ENCODE results near the gene LGALS3BP.

Gene LGALS3BP

GRCh38 chr17:78971756-78972506 lies 7.8 kb downstream of the LGALS3BP start:
- no peak for DNase-seq (ENCODE audit: low read depth, low spot score)
- no peak overlapping the region for H3K4me3 ChIP-seq (ENCODE audit: low read depth, low read length)
- in situ Hi-C loops (cut with HindIII; ENCODE audit: low sequenced_read_pairs): no loop called here
- no peak for TF ChIP-seq CTCF (IDR thresholded peaks at IDR 0.05; ENCODE audit: low read depth, low read length)

GRCh38 chr17:78970834-78971755 lies 8.6 kb downstream of the LGALS3BP start:
- peak; percentile 85 for TF ChIP-seq CTCF (IDR thresholded peaks at IDR 0.05; ENCODE audit: low read depth, low read length)
- in situ Hi-C loops (cut with HindIII; ENCODE audit: low sequenced_read_pairs): no loop called here
- no peak overlapping the region for H3K4me3 ChIP-seq (ENCODE audit: low read depth, low read length)
- DNase-seq (ENCODE audit: low read depth, low spot score): peak; percentile 71

GRCh38 chr17:78969865-78970264 lies 9.9 kb downstream of the LGALS3BP start:
- in situ Hi-C loops (cut with HindIII; ENCODE audit: low sequenced_read_pairs): no loop called here
- no peak for TF ChIP-seq CTCF (IDR thresholded peaks at IDR 0.05; ENCODE audit: low read depth, low read length)

GRCh38 chr17:78967782-78968362 lies 11.9 kb downstream of the LGALS3BP start:
- no peak overlapping the region for H3K4me3 ChIP-seq (ENCODE audit: low read depth, low read length)
- no peak for DNase-seq (ENCODE audit: low read depth, low spot score)
- in situ Hi-C loops (cut with HindIII; ENCODE audit: low sequenced_read_pairs): no loop called here
- no peak for TF ChIP-seq CTCF (IDR thresholded peaks at IDR 0.05; ENCODE audit: low read depth, low read length)

More at GRCh38 chr17:78969865-78970264, 9.9 kb downstream of the LGALS3BP start:
- no peak overlapping the region for H3K4me3 ChIP-seq (ENCODE audit: low read depth, low read length)
- no peak for DNase-seq (ENCODE audit: low read depth, low spot score)

- H3K4me3 ChIP-seq (ENCODE audit: low read depth, low read length): no peak overlapping the region
- DNase-seq (ENCODE audit: low read depth, low spot score): no peak
- no peak for TF ChIP-seq CTCF (IDR thresholded peaks at IDR 0.05; ENCODE audit: low read depth, low read length)
- in situ Hi-C loops (cut with HindIII; ENCODE audit: low sequenced_read_pairs): no loop called here
Observed at GRCh38 chr17:78966910-78967600, 12.7 kb downstream of the LGALS3BP start.

Data from astrocyte of the spinal cord (primary cell).